HG03520 (cell line): Measurements from ENCODE around the gene TOB1.

Experiments
- ATAC-seq: cut with Tn5 transposase; IDR thresholded peaks from one replicate; pipeline ENCODE4 v1.9.1; 2021; ENCODE audit warnings: mild to moderate bottlenecking, moderate library complexity; ENCODE audit not compliant: unreplicated experiment

Gene TOB1

GRCh38 chr17:50833510-50834428, 32.4 kb downstream of the TOB1 start:
- ATAC-seq, result no peak

GRCh38 chr17:50832864-50833381, 33.2 kb downstream of the TOB1 start:
- no peak for ATAC-seq

GRCh38 chr17:50832267-50832863, 33.8 kb downstream of the TOB1 start:
- ATAC-seq, result no peak

DNA sequence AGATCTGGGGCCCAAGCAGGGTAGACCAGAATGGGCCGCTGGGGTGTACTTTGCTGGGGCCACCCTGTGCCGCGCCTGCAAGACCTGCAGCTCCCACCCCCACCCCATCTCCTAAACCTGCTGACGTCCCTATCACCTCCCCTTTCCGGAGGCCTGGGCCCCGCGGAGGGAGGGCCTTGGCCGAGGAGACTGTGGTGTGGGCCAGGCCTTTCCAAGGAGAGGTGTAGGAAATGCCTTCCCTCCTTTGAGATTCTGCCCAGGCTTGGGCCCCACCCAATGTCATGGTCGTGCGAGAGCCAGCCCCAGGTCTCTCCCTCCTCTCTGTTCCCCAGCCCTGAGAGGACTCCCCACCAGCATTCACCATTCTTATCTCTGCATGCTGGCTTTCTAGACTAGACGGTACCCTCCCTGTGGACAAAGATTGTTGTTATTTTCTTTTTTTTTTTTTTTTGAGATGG, 34.7 kb downstream of the TOB1 start:
- ATAC-seq, result no peak

- no peak for ATAC-seq
Measured at GRCh38 chr17:50830994-50831393, 35.2 kb downstream of the TOB1 start.

DNA sequence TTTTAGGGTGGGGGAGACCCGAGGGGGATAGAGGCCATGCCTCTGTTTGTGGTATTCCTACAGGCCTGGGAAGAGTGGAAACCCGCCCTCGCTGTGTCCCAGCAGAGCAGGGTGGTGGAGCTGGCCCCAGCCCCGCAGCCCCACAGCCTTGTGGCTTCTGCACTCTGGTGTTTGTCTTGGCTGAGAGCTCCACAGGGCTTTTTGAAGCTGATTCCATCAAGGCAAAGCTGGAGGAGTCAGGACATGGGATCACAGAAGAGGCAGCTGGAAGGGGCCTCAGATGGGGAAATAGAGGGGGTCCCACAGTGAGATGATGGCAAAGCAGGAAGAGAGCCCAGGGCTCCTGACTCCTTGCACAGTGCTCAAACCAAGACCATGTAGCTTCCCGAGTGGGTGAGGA, 35.8 kb downstream of the TOB1 start:
- ATAC-seq, result no peak

DNA sequence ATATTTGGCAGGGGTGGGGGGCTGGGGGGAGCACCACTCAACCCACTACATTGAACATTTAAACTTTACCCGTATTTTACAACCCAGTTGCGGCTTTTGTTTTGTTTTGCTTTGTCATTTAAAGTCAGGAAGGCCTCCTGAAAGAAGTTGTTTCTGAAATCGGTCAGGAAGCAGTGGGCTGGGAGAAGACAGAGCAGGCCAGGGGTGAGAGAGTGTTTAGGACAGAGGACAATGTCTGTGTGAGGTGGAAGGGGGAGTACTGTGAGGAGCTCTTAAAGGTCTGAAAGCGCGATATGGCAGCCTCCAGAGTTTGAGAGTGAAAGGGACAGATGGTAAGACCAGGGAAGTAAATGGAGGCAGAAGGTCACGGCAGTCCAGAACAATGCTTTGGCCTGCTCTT, 36.8 kb downstream of the TOB1 start:
- ATAC-seq, result no peak

DNA sequence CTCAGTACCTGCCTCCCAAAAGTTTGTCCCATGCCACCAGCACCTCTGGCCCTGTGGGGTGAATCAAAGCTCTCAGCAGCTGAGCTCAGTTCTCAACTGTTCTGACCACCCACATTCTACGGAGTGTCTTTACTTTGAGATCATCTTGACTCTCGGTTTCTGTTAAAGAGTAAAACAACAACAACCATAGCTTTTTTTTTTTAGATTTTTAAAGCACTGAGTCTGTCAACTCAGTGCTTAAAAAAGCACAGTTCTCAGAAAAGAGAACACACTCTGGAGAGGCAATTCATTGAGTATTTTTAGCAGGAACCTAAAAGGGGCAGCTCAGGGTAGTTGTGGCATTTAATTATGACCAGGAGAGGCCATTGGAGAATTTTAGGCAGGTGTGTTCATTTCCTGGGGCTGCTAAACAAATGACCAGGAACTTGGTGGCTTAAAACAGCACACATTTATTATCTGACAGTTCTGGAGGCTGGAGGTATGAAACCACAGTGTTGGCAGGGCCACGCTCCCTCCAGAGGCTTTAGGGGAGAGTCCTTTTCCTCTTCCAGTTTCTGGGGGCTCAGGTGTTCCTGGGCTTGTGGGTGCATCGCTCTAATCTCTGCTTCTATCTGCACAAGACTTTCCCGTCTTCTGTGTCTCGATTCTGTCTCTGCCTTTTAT, 37.5 kb downstream of the TOB1 start:
- ATAC-seq, result peak; percentile 54

- ATAC-seq, result no peak
Measured at GRCh38 chr17:50825188-50825587, 41.0 kb downstream of the TOB1 start.

DNA sequence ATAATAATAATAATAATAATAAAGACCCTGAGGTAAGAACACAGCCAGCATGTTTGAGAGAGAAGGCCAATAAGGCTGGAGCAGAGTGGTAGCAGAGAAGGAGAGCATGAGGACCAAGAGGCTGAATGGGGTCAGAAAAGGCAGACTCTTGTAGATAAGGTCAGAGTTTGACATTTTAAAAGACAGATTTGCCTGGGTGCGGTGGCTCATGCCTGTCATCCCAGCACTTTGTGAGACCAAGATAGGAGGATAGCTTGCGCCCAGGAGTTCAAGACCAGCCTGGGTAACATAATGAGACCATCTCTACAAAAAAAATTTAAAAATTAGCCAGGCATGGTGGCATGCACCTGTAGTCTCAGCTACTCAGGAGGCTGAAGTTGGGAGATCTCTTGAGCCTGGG, 41.7 kb downstream of the TOB1 start:
- ATAC-seq, result no peak

GRCh38 chr17:50822550-50822949, 43.6 kb downstream of the TOB1 start:
- no peak for ATAC-seq

DNA sequence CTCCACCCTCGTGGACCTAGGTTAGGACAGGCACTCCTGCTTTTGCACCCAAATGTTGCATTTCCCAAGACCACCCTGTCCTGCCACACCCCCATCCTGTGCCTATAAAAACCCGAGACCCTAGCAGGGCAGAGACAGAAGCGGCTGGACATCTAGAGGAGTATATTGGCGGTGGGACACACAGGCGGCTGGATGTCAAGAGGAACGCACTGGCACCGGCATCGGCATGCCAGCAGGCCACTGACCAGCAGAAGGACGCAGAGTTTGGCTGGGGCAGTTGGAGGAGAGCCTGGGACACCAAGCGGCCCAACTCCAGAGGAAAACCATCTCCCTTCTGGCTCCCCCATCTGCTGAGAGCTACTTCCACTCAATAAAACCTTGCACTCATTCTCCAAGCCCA, 45.5 kb downstream of the TOB1 start:
- ATAC-seq, result no peak

DNA sequence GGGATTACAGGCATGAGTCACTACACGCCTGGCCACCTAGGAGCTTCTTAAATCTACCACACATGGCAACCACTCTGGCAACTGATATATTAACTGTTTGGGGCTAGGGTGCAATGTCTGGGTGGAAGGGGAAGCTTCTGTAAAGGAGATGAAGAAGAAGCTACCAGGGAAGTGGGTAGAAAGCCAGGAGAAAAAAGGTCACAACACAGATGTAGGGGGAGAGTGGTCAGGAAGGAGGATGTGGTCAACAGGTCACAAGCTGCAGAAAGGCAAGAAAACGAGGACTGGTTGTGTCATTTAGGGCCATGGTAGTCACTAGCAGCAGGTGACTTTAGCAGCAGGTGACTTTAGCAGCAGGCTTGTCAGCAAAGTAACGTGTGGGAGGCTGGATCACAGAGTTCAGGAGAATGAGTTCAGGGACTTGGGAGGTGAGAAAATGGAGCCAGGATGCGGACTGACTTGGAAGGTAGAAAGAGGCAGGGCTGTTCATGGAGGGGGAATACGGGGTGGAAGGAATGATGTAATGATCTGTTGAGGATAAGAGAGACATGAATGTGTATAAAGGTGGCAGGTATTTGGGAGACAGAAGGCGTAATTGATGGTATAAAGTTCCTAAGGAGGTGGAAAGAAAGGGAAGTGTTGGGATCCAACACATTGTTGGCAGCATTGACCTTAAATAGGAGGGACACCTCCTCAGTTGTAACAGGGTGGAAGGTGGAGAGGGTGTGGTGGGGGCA, 47.1 kb downstream of the TOB1 start:
- ATAC-seq, result no peak

DNA sequence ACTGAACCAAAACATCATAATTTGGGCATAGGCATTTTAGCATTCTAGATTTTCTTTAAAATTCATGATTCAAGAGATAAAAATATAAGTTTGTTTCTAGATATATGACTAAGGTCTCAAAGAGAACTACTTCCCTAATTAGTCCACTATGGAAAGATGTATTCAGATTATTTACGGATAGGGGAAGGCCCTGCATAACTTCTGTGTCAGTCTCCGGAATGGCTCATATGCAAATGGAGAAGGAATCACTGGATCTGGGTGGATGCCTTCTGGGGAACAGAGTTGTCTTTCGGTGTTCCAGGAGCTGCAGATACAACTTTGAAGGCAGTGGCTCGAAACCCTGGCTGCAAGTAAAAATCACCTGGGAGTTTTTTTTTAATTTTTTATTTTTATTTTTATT, 47.9 kb downstream of the TOB1 start:
- ATAC-seq, result no peak

- ATAC-seq, result no peak
Measured at GRCh38 chr17:50817838-50818237, 48.3 kb downstream of the TOB1 start.

- ATAC-seq, result no peak
Measured at GRCh38 chr17:50816771-50817751, 49.1 kb downstream of the TOB1 start.

DNA sequence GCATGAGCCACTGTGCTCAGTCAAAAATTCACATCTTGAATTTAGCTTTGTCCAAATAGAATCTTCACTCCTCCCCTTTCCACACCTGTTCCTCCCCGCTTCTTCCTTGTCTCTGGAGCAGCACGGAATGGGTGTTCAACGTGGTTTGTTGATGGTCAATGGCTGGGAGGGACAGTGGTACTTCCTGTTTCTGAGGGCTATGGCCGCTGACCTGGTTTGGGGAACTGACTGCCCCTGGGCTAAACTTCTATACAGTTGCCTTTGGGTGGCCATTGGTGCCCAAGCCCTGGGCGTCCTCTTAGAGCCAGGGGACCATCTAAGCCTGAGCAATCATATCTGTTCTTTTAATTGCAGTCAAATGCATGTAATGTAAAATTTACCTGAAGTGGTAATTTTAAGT, 49.9 kb downstream of the TOB1 start:
- no peak for ATAC-seq

DNA sequence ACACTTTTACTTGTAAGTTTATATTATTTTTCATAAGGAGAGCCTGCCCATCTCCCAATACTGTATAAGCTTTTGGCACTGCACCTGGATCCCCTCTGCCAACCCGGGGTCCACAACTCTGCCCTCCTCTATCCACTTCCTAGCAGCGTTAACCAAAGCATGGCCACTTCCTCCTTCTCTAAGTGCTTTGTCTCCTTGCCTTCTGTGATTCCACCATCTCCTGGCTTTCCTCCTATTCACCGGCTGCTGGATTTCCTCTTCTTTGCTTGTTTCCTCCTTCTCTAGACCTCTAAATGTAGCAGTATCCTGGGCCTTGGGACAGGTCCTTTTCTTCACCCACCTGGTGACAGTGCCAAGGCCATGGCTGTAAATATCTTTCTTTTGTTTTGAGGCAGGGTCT, 50.8 kb downstream of the TOB1 start:
- ATAC-seq, result no peak

DNA sequence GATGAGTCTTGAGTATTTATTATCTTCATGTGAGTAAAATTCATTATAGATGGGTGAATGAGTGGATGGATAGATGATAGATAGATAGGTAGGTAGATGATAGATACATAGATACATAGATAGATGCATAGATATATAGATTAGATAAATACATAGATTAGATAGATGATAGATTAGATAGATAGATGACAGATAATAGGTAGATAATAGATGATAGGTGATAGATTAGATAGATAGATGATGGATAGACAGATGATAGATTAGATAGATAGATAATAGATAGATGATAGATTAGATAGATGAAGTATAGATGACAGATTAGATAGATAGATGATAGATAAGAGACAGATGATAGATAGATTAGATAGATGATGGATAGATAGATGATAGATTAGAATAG, 52.6 kb downstream of the TOB1 start:
- no peak for ATAC-seq
